Fibroblast of lung (primary cell): ENCODE measurements around the gene DRG2. TPM values are rescaled to one million over a fixed set of nuclear protein-coding genes. Genes with fewer than 3 reads are reported as not detected.

Experiments used
- DNase-seq, 2 donors: peaks; one replicate each; pipeline versions ENCODE4 v3.0.0 to v3.0.0-alpha.2; 2010; ENCODE audit warnings: low read depth in 2 of 2
- H2AFZ ChIP-seq: 2 replicates; pipeline ENCODE4 v1.5.1; 2012; ENCODE audit warnings: low read length, control low read depth, inconsistent platforms
- H3K27ac ChIP-seq: 2 replicates; pipeline ENCODE4 v1.5.1; 2011; ENCODE audit warnings: low read length, control low read depth; ENCODE audit not compliant: insufficient read depth
- H3K27me3 ChIP-seq: 2 replicates; pipeline ENCODE4 v1.5.1; 2011; ENCODE audit warnings: mild to moderate bottlenecking, low read length; ENCODE audit not compliant: control insufficient read depth, insufficient read depth
- H3K36me3 ChIP-seq: 2 replicates; pipeline ENCODE4 v1.5.1; 2011; ENCODE audit warnings: low read length; ENCODE audit not compliant: control insufficient read depth, insufficient read depth
- H3K4me1 ChIP-seq: 2 replicates; pipeline ENCODE4 v1.5.1; 2011; ENCODE audit warnings: low read length; ENCODE audit not compliant: control insufficient read depth, insufficient read depth; ENCODE audit errors: extremely low read depth
- H3K4me2 ChIP-seq: 2 replicates; pipeline ENCODE4 v1.5.1; 2011; ENCODE audit warnings: low read length, control low read depth; ENCODE audit not compliant: insufficient read depth; ENCODE audit errors: extremely low read depth
- H3K4me3 ChIP-seq, 4 experiments: fragments of 200-600 bp in 1 of 4; sonication (generic) in 1 of 4; replicated peaks in 1 of 4; 2 replicates each; pipeline ENCODE4 v1.5.1; 2011 to 2016; ENCODE audit warnings: low read length in 4 of 4, low read depth in 3 of 4, mild to moderate bottlenecking in 3 of 4, control low read depth in 2 of 4, inconsistent platforms in 1 of 4, mixed read lengths in 1 of 4; ENCODE audit not compliant: insufficient read depth in 1 of 4; ENCODE audit errors: control extremely low read depth in 1 of 4
- H3K79me2 ChIP-seq: 2 replicates; pipeline ENCODE4 v1.5.1; 2012; ENCODE audit warnings: mild to moderate bottlenecking, low read length, inconsistent platforms; ENCODE audit not compliant: control insufficient read depth, insufficient read depth
- H3K9ac ChIP-seq: 2 replicates; pipeline ENCODE4 v1.5.1; 2011; ENCODE audit warnings: mild to moderate bottlenecking, low read length, control low read depth; ENCODE audit not compliant: insufficient read depth
- H3K9me3 ChIP-seq: 2 replicates; pipeline ENCODE4 v1.5.1; 2012; ENCODE audit warnings: low read depth, low read length; ENCODE audit not compliant: control insufficient read depth, insufficient read depth
- H4K20me1 ChIP-seq: 2 replicates; pipeline ENCODE4 v1.5.1; 2011; ENCODE audit warnings: low read length; ENCODE audit not compliant: control insufficient read depth, insufficient read depth; ENCODE audit errors: extremely low read depth
- EZH2 ChIP-seq: IDR thresholded peaks from 2 replicates; pipeline ENCODE4 v1.5.1; 2012; ENCODE audit warnings: low read length, control low read depth, mild to moderate bottlenecking; ENCODE audit errors: missing control alignments
- polyA plus RNA-seq, 2 donors: library from polyadenylated mRNA; depleted of rRNA in 1 of 2; stranded (reverse) in 1 of 2; unstranded in 1 of 2; fragments of >200 nt; gene quantifications; 2 replicates each; pipeline ENCODE4 v1.2.1, GENCODE V29; 2011 to 2012; ENCODE audit warnings: missing spikeins in 1 of 2
- total RNA-seq: library from RNA; depleted of rRNA; stranded (reverse); fragments of >200 nt; gene quantifications from 2 replicates; pipeline ENCODE4 v1.2.1, GENCODE V29; 2014
- TF ChIP-seq, protein P1 (sequence below), 2 donors: IDR thresholded peaks in 1 of 2; conservative IDR thresholded peaks in 1 of 2; 1 replicate in 1 of 2; 2 replicates in 1 of 2; pipeline ENCODE4 v1.5.1; 2011 to 2012; ENCODE audit warnings: low read length in 2 of 2, control low read depth in 1 of 2, inconsistent platforms in 1 of 2, low read depth in 1 of 2, mild to moderate bottlenecking in 1 of 2

DRG2 gene
- total and polyA plus RNA-seq, 2 donors (not counting 1 experiment from before 2014, with no cell fraction given): 26.7 to 30.1 TPM

DNA sequence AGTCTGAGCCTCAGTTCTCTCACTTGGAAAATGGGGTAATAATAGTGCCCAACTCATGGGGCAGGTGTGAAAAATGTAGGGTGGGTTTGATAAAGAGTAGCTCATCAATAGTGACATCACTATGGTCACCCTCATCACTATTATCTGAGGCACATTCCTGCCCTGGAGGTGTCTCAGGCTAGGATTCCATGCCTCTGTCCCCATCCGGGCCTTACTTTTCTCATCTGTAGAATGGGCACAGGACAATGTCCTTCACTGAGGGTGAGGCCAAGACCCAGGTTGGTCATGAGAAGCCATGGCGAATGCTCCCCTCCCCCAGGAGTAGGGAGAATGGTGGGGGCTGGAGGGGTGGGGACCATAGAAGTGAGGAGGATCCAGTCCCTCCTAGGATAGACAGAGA, 51.3 kb downstream of the DRG2 start:
- DNase-seq: no peak
- H3K4me2 ChIP-seq: no peak overlapping the region

DNA sequence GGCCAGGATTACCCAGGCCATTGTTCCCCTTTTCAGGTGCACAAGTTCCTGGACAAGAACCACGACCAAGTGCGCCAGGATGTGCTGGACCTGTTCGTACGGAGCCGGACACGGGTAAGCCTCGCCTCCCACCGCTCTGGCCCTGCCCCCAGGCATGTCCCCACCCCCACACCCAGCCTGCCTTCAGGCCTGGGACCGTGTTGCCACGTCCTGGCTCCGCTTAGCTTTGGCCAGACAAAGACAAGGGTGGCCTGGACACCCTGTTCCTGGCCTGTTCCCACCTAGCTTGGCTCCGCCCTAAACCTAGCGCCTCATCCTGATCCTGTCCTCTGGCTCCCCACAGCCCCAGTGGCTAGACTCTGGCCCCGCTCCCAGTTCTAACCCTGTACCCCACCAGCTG, 51.8 kb downstream of the DRG2 start:
- Histone ChIP-seq H3K36me3 (no peaks in the 10 kb centered on the region), H3K9ac (no peak overlapping the region), H3K27ac (no peak overlapping the region), H3K4me3 (no peak overlapping the region), H4K20me1 (no peaks in the 10 kb centered on the region), H3K4me1 (no peaks in the 10 kb centered on the region), H3K79me2 (no peaks in the 10 kb centered on the region), H2AFZ (no peak overlapping the region), H3K4me2 (no peak overlapping the region), H3K27me3 (peaks cover 5% of the 10 kb centered on the region), H3K9me3 (no peaks in the 10 kb centered on the region)
- no peak for DNase-seq
- TF ChIP-seq, protein P1, sequence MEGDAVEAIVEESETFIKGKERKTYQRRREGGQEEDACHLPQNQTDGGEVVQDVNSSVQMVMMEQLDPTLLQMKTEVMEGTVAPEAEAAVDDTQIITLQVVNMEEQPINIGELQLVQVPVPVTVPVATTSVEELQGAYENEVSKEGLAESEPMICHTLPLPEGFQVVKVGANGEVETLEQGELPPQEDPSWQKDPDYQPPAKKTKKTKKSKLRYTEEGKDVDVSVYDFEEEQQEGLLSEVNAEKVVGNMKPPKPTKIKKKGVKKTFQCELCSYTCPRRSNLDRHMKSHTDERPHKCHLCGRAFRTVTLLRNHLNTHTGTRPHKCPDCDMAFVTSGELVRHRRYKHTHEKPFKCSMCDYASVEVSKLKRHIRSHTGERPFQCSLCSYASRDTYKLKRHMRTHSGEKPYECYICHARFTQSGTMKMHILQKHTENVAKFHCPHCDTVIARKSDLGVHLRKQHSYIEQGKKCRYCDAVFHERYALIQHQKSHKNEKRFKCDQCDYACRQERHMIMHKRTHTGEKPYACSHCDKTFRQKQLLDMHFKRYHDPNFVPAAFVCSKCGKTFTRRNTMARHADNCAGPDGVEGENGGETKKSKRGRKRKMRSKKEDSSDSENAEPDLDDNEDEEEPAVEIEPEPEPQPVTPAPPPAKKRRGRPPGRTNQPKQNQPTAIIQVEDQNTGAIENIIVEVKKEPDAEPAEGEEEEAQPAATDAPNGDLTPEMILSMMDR (conservative IDR thresholded peaks at IDR 0.05 in 1 of 2, IDR thresholded peaks at IDR 0.05 in 1 of 2; ENCODE audit: low read depth in 1 of 2, low read length in 2 of 2): no peak
- no peak for TF ChIP-seq EZH2

More for the DNA sequence above, 51.3 kb downstream of the DRG2 start:
- Histone ChIP-seq H3K9ac (no peak overlapping the region), H3K4me1 (no peaks in the 10 kb centered on the region), H3K4me3 (no peak overlapping the region), H2AFZ (no peak overlapping the region), H3K27ac (no peak overlapping the region), H3K9me3 (no peaks in the 10 kb centered on the region), H4K20me1 (no peaks in the 10 kb centered on the region), H3K36me3 (no peaks in the 10 kb centered on the region), H3K79me2 (no peaks in the 10 kb centered on the region), H3K27me3 (peaks cover 5% of the 10 kb centered on the region)
- TF ChIP-seq EZH2: no peak
- TF ChIP-seq, protein P1 (conservative IDR thresholded peaks at IDR 0.05 in 1 of 2, IDR thresholded peaks at IDR 0.05 in 1 of 2; ENCODE audit: low read depth in 1 of 2, low read length in 2 of 2): no peak

DNA sequence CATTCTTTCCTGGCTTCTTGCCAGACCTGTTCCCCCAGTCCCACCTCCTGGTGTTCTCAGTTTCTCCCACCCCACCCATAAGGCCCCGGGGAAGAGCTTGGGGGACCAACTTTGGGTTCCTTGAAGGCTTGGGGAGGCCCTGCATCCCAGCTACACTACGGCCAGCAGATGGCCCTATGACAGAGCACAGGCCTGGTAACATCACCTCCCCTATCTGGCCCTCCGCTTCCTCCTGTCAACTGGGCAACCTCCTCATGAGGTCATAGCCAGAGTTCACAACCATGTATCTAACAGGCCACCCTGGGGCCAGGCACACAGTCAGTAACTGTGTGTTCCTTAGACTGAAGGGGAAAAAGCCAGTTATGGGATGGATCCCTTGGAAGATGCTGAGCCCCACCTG, 52.2 kb downstream of the DRG2 start:
- Histone ChIP-seq H3K27me3 (peaks cover 5% of the 10 kb centered on the region), H3K9ac (no peak overlapping the region), H2AFZ (no peak overlapping the region), H4K20me1 (no peaks in the 10 kb centered on the region), H3K36me3 (no peaks in the 10 kb centered on the region), H3K9me3 (no peaks in the 10 kb centered on the region), H3K4me1 (no peaks in the 10 kb centered on the region), H3K4me2 (no peak overlapping the region), H3K4me3 (no peak overlapping the region), H3K79me2 (no peaks in the 10 kb centered on the region), H3K27ac (no peak overlapping the region)
- DNase-seq: peak in 1 of 2 donors; percentile 20
- no peak for TF ChIP-seq EZH2
- TF ChIP-seq, protein P1 (conservative IDR thresholded peaks at IDR 0.05 in 1 of 2, IDR thresholded peaks at IDR 0.05 in 1 of 2; ENCODE audit: low read depth in 1 of 2, low read length in 2 of 2): peak; percentile 19 to 37
